ENCODE data around the gene IFNA14. TPM values are rescaled to one million over a fixed set of nuclear protein-coding genes. Genes with fewer than 3 reads are reported as not detected.

IFNA14 gene
- total RNA-seq, 1 experiment from 2014 or later: not detected

- no peak overlapping the region for H3K4me3 Mint-ChIP-seq
- Histone ChIP-seq H2BK15ac (ENCODE audit: low read depth, low read length) (no peak overlapping the region), H4K8ac (replicated peaks; ENCODE audit: insufficient read length, low read depth, low read length) (no peak overlapping the region), H4K91ac (ENCODE audit: insufficient read length, low read depth, low read length) (no peak overlapping the region), H3K4me2 (ENCODE audit: insufficient read depth, insufficient read length, low read length) (no peak overlapping the region), H3K56ac (ENCODE audit: insufficient read length, low read depth, low read length) (no peak overlapping the region), H3K27ac (ENCODE audit: insufficient read length, low read depth, low read length) (no peak overlapping the region), H3K9me3 (ENCODE audit: control insufficient read depth, low read depth, low read length) (no peaks in the 10 kb centered on the region), H2AFZ (ENCODE audit: low read length) (no peak overlapping the region), H2BK5ac (ENCODE audit: insufficient read length, low read length) (no peak overlapping the region), H3T11ph (ENCODE audit: low read length) (no peak overlapping the region), H3K79me2 (ENCODE audit: insufficient read depth, low read length) (no peaks in the 10 kb centered on the region), H3K79me1 (ENCODE audit: insufficient read depth, low read depth, low read length, poor library complexity, severe bottlenecking) (no peaks in the 10 kb centered on the region), H2AK5ac (ENCODE audit: insufficient read length, low read length) (no peak overlapping the region), H4K5ac (ENCODE audit: insufficient read length, low read depth, low read length) (no peak overlapping the region), H3K23ac (ENCODE audit: insufficient read length, low read depth, low read length) (no peak overlapping the region), H2BK20ac (ENCODE audit: low read depth, low read length, poor library complexity, severe bottlenecking) (no peak overlapping the region), H2BK120ac (ENCODE audit: low read depth, low read length, poor library complexity, severe bottlenecking) (no peak overlapping the region), H3K18ac (ENCODE audit: insufficient read length, low read depth, low read length) (no peak overlapping the region), H3K9ac (ENCODE audit: extremely low read depth, insufficient read length, low read length) (no peak overlapping the region), H3K27me3 (ENCODE audit: insufficient read depth, low read length) (no peaks in the 10 kb centered on the region), H3K4ac (ENCODE audit: low read depth, low read length) (no peak overlapping the region), H3K14ac (ENCODE audit: insufficient read depth, low read length) (no peak overlapping the region), H3K23me2 (ENCODE audit: insufficient read length, low read depth, low read length, poor library complexity, severe bottlenecking) (no peaks in the 10 kb centered on the region), H4K20me1 (ENCODE audit: control insufficient read depth, insufficient read depth, insufficient read length) (no peaks in the 10 kb centered on the region), H3K4me1 (ENCODE audit: insufficient read depth, low read length) (no peaks in the 10 kb centered on the region), H2BK12ac (ENCODE audit: insufficient read length, low read depth, low read length) (no peak overlapping the region)
- H3K9me3 Mint-ChIP-seq: no peaks in the 10 kb centered on the region
- TF ChIP-seq CTCF (conservative IDR thresholded peaks at IDR 0.05): no peak
- H3K27me3 Mint-ChIP-seq (ENCODE audit: low read depth): peaks cover 23% of the 10 kb centered on the region
- H3K4me1 Mint-ChIP-seq: peaks cover 16 to 17% of the 10 kb centered on the region in 2 experiments
- no peaks in the 10 kb centered on the region for H3K36me3 Mint-ChIP-seq (ENCODE audit: insufficient read depth in 1 of 3, low read depth in 3 of 3)
- DNase-seq: no peak
- WGBS (ENCODE audit: extremely low coverage, insufficient read length, low lambda C conversion rate): no CpG with 5 or more reads among the region's 1 CpG
- peak overlapping the region in 1 of 3 experiments; percentile 6; a peak in 1 of 7 replicates for H3K27ac Mint-ChIP-seq
Observed at GRCh38 chr9:21251190-21251589, 11.4 kb upstream of the IFNA14 start.
